GM19239 (cell line): ENCODE measurements around the gene HCN3.
"Not testable (repeated sequence)": the region's sequence is repeated elsewhere in the genome, so short reads cannot be mapped to it uniquely, and the experiment has no call there.

Source experiments
- DNase-seq: peaks from one replicate; pipeline ENCODE4 v3.0.0; 2011; ENCODE audit warnings: low spot score; ENCODE audit not compliant: insufficient read length
- FAIRE-seq: peaks from 2 replicates; lab custom pipeline; 2011; peaks lifted over from hg19 to GRCh38; lab: Jason Lieb, UNC

The HCN3 gene

GRCh38 chr1:155277070-155277901 is at the start of gene HCN3:
TSS of gene HCN3 (plus strand) at chr1:155277463. CDS start at chr1:155277591, 128 bp downstream.
- peak; percentile 82 for FAIRE-seq

GRCh38 chr1:155228096-155228427 is 49.2 kb upstream of the HCN3 start:
- FAIRE-seq (no peak), DNase-seq (no peak)

More at GRCh38 chr1:155277070-155277901, at the start of gene HCN3:
- peak; percentile 98 for DNase-seq

GRCh38 chr1:155231302-155231701 is 46.0 kb upstream of the HCN3 start:
- DNase-seq, FAIRE-seq: not testable (repeated sequence)

- DNase-seq, FAIRE-seq: not testable (repeated sequence)
Observed at GRCh38 chr1:155232001-155232978, 45.0 kb upstream of the HCN3 start.

- FAIRE-seq, DNase-seq: not testable (repeated sequence)
Observed at GRCh38 chr1:155233502-155233901, 43.8 kb upstream of the HCN3 start.

- not testable (repeated sequence) for FAIRE-seq, DNase-seq
Observed at GRCh38 chr1:155235375-155235774, 41.9 kb upstream of the HCN3 start.

GRCh38 chr1:155236451-155236850 is 40.8 kb upstream of the HCN3 start:
- DNase-seq (no peak), FAIRE-seq (no peak)

GRCh38 chr1:155241069-155241679 is 36.1 kb upstream of the HCN3 start:
- no peak for DNase-seq
- FAIRE-seq, result peak; percentile 83

GRCh38 chr1:155241841-155242264 is 35.4 kb upstream of the HCN3 start:
- DNase-seq (no peak), FAIRE-seq (no peak)

- no peak for DNase-seq
- FAIRE-seq, result no peak
Observed at GRCh38 chr1:155242805-155243358, 34.4 kb upstream of the HCN3 start.

GRCh38 chr1:155244368-155245162 is 32.7 kb upstream of the HCN3 start:
- FAIRE-seq (peak; percentile 83), DNase-seq (peak; percentile 88)

GRCh38 chr1:155245163-155245524 is 32.1 kb upstream of the HCN3 start:
- DNase-seq (no peak), FAIRE-seq (no peak)

GRCh38 chr1:155246796-155247195 is 30.5 kb upstream of the HCN3 start:
- not testable (repeated sequence) for DNase-seq, FAIRE-seq

GRCh38 chr1:155247667-155248553 is 29.4 kb upstream of the HCN3 start:
- FAIRE-seq (no peak), DNase-seq (no peak)

GRCh38 chr1:155250246-155250632 is 27.0 kb upstream of the HCN3 start:
- FAIRE-seq (no peak), DNase-seq (no peak)

- peak; percentile 87 for FAIRE-seq
- peak; percentile 98 for DNase-seq
Observed at GRCh38 chr1:155250633-155251449, 26.4 kb upstream of the HCN3 start.

- DNase-seq, result no peak
- FAIRE-seq, result no peak
Observed at GRCh38 chr1:155251566-155251965, 25.7 kb upstream of the HCN3 start.

- no peak for FAIRE-seq
- no peak for DNase-seq
Observed at GRCh38 chr1:155253208-155253607, 24.1 kb upstream of the HCN3 start.
